ENCODE data around the gene PCNX1.
"Not testable (repeated sequence)": the region's sequence is repeated elsewhere in the genome, so short reads cannot be mapped to it uniquely, and the experiment has no call there.

The PCNX1 gene

DNA sequence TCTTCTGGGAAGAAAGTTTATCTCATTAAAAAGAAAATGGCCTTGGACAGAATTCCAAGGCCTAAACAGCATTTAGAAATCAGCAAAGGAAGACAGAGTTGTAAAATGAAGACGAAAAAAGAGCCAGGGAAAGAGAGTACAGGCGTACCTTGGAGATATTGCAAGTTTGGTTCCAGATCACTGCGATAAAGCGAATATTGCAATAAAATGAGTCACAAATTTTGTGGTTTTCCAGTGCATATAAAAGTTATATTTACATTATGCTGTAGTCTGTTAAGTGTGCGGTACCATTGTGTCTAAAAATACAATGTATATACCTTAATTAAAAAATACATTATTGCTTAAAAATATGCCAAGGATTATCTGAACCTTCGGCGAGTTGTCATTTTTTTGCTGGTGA lies 9.0 kb downstream of the PCNX1 start:
- DNase-seq (ENCODE audit: low spot score) = no peak

DNA sequence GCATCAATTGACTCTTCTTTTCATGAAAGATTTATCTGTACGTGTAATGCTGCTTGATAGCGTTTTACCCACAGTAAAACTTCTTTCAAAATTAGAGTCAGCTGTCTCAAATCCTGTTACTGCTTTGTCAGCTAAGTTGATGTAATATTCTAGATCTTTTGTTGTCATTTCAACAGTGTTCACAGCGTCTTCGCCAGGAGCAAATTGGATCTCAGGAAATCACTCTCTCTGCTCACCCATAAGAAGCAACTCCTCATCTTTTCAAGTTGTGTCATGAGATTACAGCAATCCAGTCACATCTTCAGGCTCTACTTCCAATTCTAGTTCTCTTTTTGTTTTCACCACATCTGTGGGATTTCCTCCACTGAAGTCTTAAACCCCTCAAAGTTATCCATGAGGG lies 9.5 kb downstream of the PCNX1 start:
- no peak for DNase-seq (ENCODE audit: low spot score)

- no peak for DNase-seq (ENCODE audit: low spot score)
Measured at GRCh38 chr14:70917633-70918032, 10.4 kb downstream of the PCNX1 start.

GRCh38 chr14:70919774-70920173 lies 12.5 kb downstream of the PCNX1 start:
- no peak for DNase-seq (ENCODE audit: low spot score)

DNA sequence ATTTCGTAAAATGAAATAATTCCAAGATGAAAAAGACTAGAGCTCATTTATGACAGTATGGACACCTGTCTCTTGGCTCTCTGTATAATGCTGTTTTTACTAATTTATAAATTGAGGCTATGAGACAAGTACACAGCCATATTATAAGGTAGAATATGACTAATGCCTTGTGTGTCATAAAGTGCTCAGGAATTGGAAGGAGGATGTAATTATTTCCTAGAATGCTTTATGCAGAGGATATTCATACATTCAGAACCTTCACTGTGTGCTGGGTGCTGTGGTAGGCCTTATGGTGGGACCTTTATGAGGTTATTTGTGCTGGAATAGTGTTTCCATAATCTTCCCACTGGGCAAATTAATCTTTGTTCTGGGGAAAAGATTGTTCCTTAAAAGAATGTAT lies 13.3 kb downstream of the PCNX1 start:
- no peak for DNase-seq (ENCODE audit: low spot score)

GRCh38 chr14:70921669-70922068 lies 14.4 kb downstream of the PCNX1 start:
- DNase-seq (ENCODE audit: low spot score) = no peak

DNA sequence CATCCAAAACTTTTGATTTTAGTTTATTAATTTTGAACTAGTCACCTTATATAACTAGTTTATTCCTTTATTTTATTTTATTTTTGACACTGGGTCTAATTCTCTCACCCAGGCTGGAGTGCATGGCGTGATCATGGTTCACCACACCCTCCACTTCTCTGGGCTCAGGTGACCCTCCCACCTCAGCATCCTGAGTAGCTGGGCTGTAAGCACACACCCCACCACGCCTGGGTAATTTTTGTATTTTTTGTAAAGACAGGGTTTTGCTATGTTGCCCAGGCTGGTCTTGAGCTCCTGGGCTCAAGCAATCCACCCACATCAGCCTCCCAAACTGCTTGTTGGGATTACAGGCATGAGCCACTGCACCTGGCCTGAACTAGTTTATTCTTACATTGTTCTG lies 17.3 kb downstream of the PCNX1 start:
- no peak for DNase-seq (ENCODE audit: low spot score)

GRCh38 chr14:70926235-70926830 lies 19.1 kb downstream of the PCNX1 start:
- DNase-seq (ENCODE audit: low spot score) = no peak

- no peak for DNase-seq (ENCODE audit: low spot score)
Measured at GRCh38 chr14:70931008-70931407, 23.7 kb downstream of the PCNX1 start.

DNA sequence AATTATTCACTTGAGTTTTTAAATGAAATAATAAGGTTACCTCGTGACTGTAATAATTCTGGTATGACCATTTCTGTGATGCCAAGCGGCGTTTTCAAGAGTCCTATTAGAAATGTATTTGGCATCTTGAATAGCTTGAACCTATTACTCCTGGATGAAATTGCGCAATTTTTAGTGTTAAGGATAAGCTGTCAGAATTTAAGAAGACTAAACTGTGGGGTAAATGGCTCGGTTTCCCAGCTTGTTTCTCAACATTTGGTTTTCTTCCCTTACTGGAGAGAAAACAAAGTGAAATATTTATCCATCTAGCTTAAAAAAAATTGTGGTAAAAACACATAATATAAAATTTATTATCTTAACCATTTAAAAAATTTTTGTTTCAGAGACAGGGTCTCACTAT lies 26.8 kb downstream of the PCNX1 start:
- DNase-seq (ENCODE audit: low spot score) = no peak

DNA sequence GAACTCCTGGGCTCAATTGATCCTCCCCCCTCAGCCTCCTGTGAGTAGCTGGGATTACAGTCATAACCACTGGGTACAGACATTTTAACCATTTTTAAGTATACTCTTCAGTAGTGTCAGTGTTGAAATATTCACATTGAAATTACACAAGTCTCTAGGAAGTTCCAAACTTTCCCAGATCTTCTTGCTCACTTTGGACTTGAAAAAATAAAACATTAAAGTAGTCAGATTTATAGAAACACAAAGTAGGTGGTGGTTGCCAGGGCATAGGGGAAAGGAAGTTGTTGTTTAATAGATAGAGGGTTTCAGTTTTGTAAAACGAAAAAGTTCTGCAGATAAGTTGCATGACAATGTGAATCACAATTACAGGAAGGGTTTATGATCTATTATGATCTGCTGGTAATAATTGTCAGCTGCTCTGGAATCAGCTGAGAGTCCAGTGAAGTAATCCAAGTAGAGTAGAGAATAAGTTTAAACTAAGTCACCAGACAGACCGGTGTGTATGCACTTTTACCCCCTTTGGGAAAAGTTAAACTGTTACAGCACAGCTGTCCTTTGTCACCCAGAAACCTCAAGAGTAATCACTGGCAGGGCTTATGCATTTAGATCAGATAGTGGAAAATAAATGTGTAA lies 27.4 kb downstream of the PCNX1 start:
- no peak for DNase-seq (ENCODE audit: low spot score)

GRCh38 chr14:70935135-70935534 lies 27.9 kb downstream of the PCNX1 start:
- no peak for DNase-seq (ENCODE audit: low spot score)

GRCh38 chr14:70939693-70940092 lies 32.4 kb downstream of the PCNX1 start:
- DNase-seq (ENCODE audit: low spot score) = not testable (repeated sequence)

- not testable (repeated sequence) for DNase-seq (ENCODE audit: low spot score)
Measured at GRCh38 chr14:70941637-70942341, 34.5 kb downstream of the PCNX1 start.

DNA sequence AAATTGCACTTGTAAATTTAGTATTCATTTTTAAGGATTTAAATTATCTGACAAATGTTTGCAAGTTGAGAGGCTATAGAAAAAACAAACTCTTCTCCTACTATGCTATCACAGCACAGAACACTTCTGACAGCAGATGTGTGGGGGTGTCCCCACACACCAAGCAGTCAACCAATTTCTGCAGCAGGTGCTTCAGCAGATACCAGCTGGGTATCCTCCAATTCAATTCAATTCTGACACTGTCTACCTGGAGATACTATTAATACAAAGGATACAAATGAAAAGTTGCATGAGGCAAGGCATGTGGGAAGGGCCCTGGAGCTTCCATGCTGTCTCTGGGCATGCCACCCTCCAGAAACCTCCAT lies 35.1 kb downstream of the PCNX1 start:
- no peak for DNase-seq (ENCODE audit: low spot score)

DNA sequence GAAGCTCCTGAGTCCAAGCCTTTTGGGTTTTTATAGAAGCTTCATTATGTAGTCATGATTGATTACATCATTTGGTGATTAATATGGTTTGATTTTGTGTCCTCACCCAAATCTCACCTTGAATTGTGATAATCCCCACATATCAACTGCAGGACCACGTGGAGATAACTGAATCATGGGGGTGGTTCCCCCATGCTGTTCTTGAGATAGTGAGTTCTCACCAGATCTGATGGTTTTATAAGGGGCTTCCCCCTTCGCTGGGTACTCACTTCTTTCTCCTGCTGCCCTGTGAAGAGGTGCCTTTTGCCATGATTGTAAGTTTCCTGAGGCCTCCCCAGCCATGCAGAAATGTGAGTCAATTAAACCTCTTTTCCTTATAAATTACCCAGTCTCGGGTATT lies 35.5 kb downstream of the PCNX1 start:
- DNase-seq (ENCODE audit: low spot score) = not testable (repeated sequence)

DNA sequence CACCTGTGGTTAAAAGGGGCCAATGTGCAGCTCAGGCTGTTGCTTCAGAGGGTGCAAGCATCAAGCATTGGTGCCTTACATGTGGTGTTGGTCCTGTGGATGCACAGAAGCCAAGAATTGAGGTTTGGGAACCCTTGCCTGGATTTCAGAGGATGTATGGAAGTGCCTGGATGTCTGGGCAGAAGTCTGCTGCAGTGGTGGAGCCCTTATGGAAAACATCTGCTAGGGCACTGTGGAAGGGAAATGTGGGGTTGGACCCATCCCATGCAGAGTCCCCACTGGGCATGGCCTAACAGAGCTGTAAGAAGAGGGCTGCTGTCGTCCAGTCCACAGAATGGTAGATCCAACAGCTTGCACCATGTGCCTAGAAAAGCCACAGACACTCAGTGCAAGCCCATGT lies 36.6 kb downstream of the PCNX1 start:
- DNase-seq (ENCODE audit: low spot score) = no peak

DNA sequence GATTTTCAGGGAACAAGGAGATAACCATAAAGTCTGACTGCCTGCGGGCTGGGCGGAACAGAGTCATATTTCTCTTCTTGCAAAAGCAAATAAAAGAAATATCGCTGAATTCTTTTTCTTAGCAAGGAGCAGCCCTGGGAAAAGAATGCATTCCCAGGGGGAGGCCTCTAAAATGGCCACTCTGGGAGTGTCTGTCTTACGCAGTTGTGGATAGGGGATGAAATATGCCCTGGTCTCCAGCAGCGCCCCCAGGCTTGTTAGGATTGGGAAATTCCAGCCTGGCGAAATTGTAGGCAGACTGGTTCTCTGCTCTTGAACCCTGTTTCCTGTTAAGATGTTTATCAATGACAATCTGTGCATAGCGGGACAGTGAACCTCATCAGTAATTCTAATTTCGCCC lies 40.5 kb downstream of the PCNX1 start:
- no peak for DNase-seq (ENCODE audit: low spot score)

- no peak for DNase-seq (ENCODE audit: low spot score)
Measured at GRCh38 chr14:70952485-70952884, 45.2 kb downstream of the PCNX1 start.

- no peak for DNase-seq (ENCODE audit: low spot score)
Measured at GRCh38 chr14:70954068-70954467, 46.8 kb downstream of the PCNX1 start.

DNA sequence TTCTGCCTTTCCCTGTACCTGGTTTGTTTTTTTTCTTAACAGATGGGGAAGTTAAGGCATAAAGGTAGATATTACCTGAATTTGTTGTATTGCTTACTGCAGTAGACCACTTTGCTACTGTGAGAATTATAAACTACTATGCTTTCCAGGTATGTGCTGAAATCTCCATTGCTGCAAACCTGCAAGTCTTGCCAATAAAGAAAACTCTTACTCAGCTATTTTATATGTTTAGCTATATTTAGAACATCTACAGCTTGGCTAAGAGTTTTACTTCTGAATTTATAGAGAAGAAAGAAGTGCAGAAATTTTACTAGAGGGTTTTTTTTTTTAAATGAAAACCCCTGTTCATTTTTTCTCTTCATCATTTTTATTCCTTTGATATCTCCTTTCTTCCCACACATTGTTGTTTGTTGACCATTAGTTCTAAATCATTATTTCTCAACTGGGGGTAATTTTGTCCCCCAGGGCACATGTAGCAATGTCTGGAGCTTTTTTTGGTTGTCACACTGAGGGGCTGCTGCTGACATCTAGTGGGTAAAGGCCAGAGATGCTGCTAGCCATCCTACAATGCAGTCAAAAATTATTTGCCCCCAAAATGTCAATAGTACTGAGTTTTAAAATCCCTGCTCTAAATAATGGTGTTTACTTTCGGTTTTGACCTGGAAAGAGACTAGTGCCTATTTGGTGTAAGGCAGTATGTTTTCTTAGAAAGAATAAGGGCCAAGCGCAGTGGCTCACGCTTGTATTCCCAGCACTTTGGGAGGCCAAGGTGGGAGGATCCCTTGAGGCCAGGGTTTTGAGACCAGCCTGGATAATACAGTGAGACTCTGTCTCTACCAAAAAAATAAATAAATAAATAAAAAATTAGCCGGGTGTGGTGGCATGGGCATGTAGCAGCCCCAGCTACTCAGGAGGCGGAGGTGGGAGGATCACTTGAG lies 48.6 kb downstream of the PCNX1 start:
- no peak for DNase-seq (ENCODE audit: low spot score)

DNA sequence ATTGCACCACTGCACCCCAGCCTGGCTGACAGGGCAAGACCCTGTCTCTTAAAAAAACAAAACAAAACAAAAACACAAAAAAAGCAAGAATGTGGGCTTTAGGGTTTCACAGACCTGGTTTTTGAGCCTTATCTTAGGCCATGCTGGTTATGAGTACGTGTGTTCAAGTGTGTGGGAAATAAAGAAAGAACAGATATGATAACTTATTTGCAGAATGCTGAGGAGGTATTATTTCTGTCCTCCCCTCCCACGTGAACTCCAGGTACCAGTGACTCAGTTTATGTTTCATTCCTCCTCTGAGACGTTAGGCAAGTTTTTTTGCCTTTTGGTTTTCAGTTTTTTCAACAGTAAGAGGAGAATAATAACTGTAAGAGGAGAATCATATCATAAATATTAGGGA lies 49.3 kb downstream of the PCNX1 start:
- DNase-seq (ENCODE audit: low spot score) = no peak

DNA sequence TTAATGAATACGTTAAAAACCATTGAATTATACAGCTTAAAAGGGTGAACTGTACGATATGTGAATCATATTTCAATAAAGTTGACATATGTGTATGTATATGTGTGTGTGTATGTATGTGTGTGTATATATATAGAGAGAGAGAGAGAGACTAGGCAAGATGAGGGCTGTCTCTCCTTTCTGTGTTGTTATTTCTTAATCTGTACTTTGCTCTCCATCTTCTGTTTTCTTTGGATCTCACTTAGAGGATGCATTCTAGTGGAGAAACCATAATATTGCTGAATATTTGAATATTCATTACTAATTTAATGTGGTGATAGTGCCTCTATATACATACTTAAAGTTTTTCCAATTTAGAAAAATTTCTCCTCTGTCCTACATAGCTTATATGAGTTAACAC lies 50.5 kb downstream of the PCNX1 start:
- no peak for DNase-seq (ENCODE audit: low spot score)
